T-helper 2 cell treated with Interferon-gamma antibody and Interleukin-4, amounts not matched to agents 100 ng/mL and 5 ng/mL, for 36 hours (primary cell): ENCODE data around the gene CYTH2. TPM values are rescaled to one million over a fixed set of nuclear protein-coding genes. Genes with fewer than 3 reads are reported as not detected.
"Not testable (repeated sequence)": the region's sequence is repeated elsewhere in the genome, so short reads cannot be mapped to it uniquely, and the experiment has no call there.

Source experiments
- intact Hi-C: fragments of 100-400 bp; cut with micrococcal nuclease; formaldehyde crosslinking; loops from one replicate; pipeline ENCODE4 v1.15.1; 2023
- total RNA-seq: library from RNA; stranded (reverse); gene quantifications from 2 replicates; pipeline ENCODE4 v1.2.3, GENCODE V29; 2022

The CYTH2 gene
- total RNA-seq, 1 donor from 2014 or later = 44.2 TPM

GRCh38 chr19:48476176-48476575, 7.0 kb downstream of the CYTH2 start:
- intact Hi-C loops = no loop called here

- intact Hi-C loops = no loop called here
These were observed 8.0 kb downstream of the CYTH2 start for GRCh38 chr19:48477067-48477685.

- intact Hi-C loops = no loop called here
These were observed 8.6 kb downstream of the CYTH2 start for GRCh38 chr19:48477698-48478338.

- intact Hi-C loops = no loop called here
These were observed 9.4 kb downstream of the CYTH2 start for GRCh38 chr19:48478339-48479256.

GRCh38 chr19:48479686-48480085, 10.5 kb downstream of the CYTH2 start:
- intact Hi-C loops = no loop called here

- intact Hi-C loops = no loop called here
These were observed 11.0 kb downstream of the CYTH2 start for GRCh38 chr19:48480183-48480557.

- intact Hi-C loops = no loop called here
These were observed 11.7 kb downstream of the CYTH2 start for GRCh38 chr19:48480558-48481500.

GRCh38 chr19:48481846-48482639, 12.9 kb downstream of the CYTH2 start:
- intact Hi-C loops = no loop called here

GRCh38 chr19:48483301-48483700, 14.1 kb downstream of the CYTH2 start:
- intact Hi-C loops = no loop called here

- intact Hi-C loops = no loop called here
These were observed 15.2 kb downstream of the CYTH2 start for GRCh38 chr19:48484247-48484893.

- intact Hi-C loops = no loop called here
These were observed 15.9 kb downstream of the CYTH2 start for GRCh38 chr19:48484931-48485612.

GRCh38 chr19:48486706-48487105, 17.5 kb downstream of the CYTH2 start:
- intact Hi-C loops = not testable (repeated sequence)

GRCh38 chr19:48487544-48487943, 18.4 kb downstream of the CYTH2 start:
- intact Hi-C loops = no loop called here

GRCh38 chr19:48487948-48488347, 18.8 kb downstream of the CYTH2 start:
- intact Hi-C loops = no loop called here

GRCh38 chr19:48488478-48488877, 19.3 kb downstream of the CYTH2 start:
- intact Hi-C loops = not testable (repeated sequence)

- intact Hi-C loops = loop anchor here (1.0 to 10.0 kb wide), 4 partner anchors 72 to 167 kb away; partner anchors contain the start of genes GRIN2D and KDELR1
These were observed 20.5 kb downstream of the CYTH2 start for GRCh38 chr19:48489608-48490216.

GRCh38 chr19:48490981-48491792, 22.0 kb downstream of the CYTH2 start:
- intact Hi-C loops = loop anchor here (5.0 to 10.0 kb wide), 3 partner anchors 74 to 169 kb away; partner anchors contain the start of genes GRIN2D and KDELR1

- intact Hi-C loops = loop anchor here (2.0 to 10.0 kb wide), 4 partner anchors 23 to 169 kb away; partner anchors contain the start of genes CYTH2, GRIN2D and KDELR1
These were observed 22.6 kb downstream of the CYTH2 start for GRCh38 chr19:48491793-48492123.
